Fibroblast of the aortic adventitia (primary cell): ENCODE results near the gene ACVR1. TPM values are rescaled to one million over a fixed set of nuclear protein-coding genes. Genes with fewer than 3 reads are reported as not detected.

Experiments used
- DNase-seq: peaks from one replicate; pipeline ENCODE4 v3.0.0-alpha.2; 2010; ENCODE audit warnings: low read depth
- H3K4me3 ChIP-seq: 2 replicates; pipeline ENCODE4 v1.5.1; 2011; ENCODE audit warnings: low read depth, mild to moderate bottlenecking, control low read depth, low read length, moderate library complexity
- CTCF ChIP-seq: IDR thresholded peaks from 2 replicates; pipeline ENCODE4 v1.5.1; 2011; ENCODE audit warnings: mild to moderate bottlenecking, low read length, control low read depth, inconsistent platforms; ENCODE audit not compliant: insufficient read depth
- total RNA-seq: library from RNA; depleted of rRNA; stranded (reverse); fragments of >200 nt; gene quantifications from 2 replicates; pipeline ENCODE4 v1.2.3, GENCODE V29; 2012; ENCODE audit warnings: low replicate concordance

The ACVR1 gene
- total RNA-seq, 1 donor = 32.9 TPM

GRCh38 chr2:157897106-157897971, 21.2 kb upstream of the ACVR1 start:
- no peak for DNase-seq
- TF ChIP-seq CTCF = no peak
- H3K4me3 ChIP-seq = no peak overlapping the region

GRCh38 chr2:157895531-157895930, 19.4 kb upstream of the ACVR1 start:
- DNase-seq = no peak
- H3K4me3 ChIP-seq = no peak overlapping the region
- TF ChIP-seq CTCF = no peak

GRCh38 chr2:157894694-157895435, 18.7 kb upstream of the ACVR1 start:
- DNase-seq = peak; percentile 60
- H3K4me3 ChIP-seq = no peak overlapping the region
- no peak for TF ChIP-seq CTCF

GRCh38 chr2:157893611-157894010, 17.5 kb upstream of the ACVR1 start:
- no peak for TF ChIP-seq CTCF
- no peak overlapping the region for H3K4me3 ChIP-seq
- no peak for DNase-seq

GRCh38 chr2:157891643-157892041, 15.5 kb upstream of the ACVR1 start:
- H3K4me3 ChIP-seq = no peak overlapping the region
- no peak for DNase-seq
- TF ChIP-seq CTCF = no peak

- H3K4me3 ChIP-seq = no peak overlapping the region
- no peak for TF ChIP-seq CTCF
- no peak for DNase-seq
Observed at GRCh38 chr2:157890969-157891642, 15.0 kb upstream of the ACVR1 start.
